NOMO-1 treated with dmso at 0.1 percent for 144 hours (cell line): Measurements from ENCODE around the gene TASOR2.

Source experiments
- DNase-seq: peaks from one replicate; lab custom pipeline; 2025; ENCODE audit not compliant: unreplicated experiment; lab: John Stamatoyannopoulos, UW

Gene TASOR2

DNA sequence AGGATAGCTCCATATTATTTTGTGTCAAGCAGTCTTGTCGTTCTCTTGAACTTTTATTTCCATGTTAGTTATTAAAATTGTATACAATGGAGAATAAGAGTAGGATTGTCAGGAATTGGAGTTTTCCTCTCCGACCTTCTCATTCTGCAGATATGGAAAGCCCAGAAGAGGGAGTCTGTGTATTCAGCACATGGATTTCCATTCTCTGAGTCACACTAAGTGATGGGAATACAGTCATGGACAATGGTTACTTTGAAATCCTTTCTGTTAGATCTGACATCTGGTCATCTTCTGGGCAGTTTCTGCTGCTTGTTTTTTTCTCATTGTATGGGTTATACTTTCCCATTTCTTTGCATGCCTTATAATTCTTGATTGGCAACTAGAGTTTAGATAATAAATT, 5.0 kb upstream of the TASOR2 start:
- DNase-seq = no peak

- DNase-seq = no peak
These were observed 2.7 kb upstream of the TASOR2 start for GRCh38 chr10:5681930-5682329.

DNA sequence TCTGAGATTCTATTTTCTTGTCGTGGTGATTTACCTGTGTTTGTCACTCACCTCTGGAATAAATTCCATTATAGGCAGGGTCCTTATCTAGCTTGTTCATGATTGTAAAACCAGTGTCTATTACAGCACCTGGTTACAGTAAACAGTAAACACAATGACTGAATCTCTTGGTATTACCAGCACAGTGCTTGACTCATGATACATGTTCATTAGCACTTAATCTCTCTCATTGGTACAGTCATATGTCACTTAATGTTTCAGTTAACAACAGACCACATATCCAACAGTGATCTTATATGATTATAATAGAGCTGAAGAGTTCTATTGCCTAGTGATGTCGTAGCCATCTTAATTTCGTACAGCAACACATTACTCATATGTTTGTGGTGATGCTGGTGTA, 1.6 kb upstream of the TASOR2 start:
- no peak for DNase-seq

- DNase-seq = peak; percentile 32
These were observed 529 bp downstream of the TASOR2 start for GRCh38 chr10:5684971-5685763.

- DNase-seq = no peak
These were observed 1.2 kb downstream of the TASOR2 start for GRCh38 chr10:5685764-5686240.

DNA sequence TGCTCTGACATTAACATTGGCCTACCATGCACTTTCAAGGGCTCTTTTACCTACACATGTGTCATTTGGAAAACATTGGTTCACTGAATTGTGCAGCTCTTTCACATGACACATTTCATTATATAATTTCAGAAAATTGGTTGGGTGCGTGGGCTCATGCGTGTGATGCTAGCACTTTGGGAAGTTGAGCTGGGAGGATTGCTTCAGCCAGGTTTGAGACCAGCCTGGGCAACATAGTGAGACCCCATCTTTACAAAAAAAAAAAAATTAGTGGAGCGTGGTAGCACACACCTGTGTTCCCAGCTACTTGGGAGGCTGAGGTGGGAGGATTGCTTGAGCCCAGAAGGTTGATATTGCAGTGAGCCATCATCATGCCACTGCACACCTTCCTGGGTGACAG, 3.9 kb downstream of the TASOR2 start:
- DNase-seq = no peak

GRCh38 chr10:5691786-5692185, 7.1 kb downstream of the TASOR2 start:
- DNase-seq = no peak

DNA sequence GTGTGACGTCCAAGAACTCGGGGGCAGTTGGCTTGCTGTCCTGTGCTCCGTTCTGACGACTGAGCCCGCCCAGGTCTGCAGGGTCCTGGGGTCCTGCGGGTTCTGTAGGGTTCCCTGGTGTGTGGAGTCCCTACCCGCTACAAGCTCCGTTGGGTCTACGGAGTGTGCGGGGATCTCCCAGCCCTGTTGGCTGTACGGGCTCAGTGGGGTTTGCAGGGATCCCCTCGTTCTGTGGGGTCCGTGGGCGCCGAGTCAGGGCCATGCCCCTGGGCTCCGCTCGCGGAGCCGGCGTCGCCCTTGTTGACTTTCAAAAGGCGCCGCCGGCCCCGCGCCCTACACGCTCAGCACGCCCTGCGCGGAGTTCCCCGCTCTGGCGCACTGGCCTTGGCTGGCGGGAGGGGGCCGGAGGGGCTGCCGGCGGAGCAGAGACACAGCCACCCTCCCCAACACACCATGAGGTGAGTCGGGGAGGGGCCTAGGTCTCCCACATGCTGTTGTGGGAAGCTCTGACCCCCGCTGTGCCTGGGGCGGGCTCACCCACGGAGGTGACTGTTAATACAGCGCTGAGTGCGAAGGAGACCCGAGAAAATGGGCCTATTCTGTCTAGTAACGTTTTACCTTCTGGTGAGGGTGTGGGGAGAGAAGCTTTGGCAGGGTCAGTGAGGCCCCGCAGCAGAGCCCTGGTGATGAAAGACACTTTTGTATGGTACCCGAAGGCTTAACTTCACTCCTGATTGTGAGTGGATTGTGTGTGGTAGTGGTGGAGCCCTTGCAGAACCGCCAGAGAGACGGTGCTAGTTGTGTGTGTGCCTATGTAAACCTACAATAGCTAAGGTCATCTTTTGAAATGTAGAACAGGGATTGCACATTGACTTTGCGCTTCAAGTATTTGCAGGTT, 8.1 kb downstream of the TASOR2 start:
- DNase-seq = no peak

GRCh38 chr10:5694573-5694972, 9.9 kb downstream of the TASOR2 start:
- no peak for DNase-seq

DNA sequence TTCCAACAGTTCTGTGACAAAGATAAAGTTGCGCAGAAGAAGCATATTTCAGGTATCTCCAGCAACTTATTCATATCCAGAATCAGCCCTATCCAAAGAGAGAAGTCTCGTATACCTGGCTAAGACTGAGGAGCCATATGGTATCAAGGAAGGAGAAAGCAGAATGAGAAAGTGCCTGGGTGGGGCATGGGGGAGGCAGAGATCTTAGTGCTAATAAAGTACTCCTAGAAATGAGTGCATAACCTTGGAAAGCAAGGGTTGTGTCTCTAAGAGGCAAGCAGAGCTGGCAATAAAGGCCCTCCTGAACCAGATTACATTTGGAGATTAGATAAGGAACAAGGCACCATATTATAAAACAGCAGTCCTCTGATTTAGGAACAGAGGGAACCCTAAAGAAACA, 12.7 kb downstream of the TASOR2 start:
- DNase-seq = no peak

GRCh38 chr10:5698062-5698461, 13.4 kb downstream of the TASOR2 start:
- no peak for DNase-seq

- no peak for DNase-seq
These were observed 23.7 kb downstream of the TASOR2 start for GRCh38 chr10:5708356-5708755.

DNA sequence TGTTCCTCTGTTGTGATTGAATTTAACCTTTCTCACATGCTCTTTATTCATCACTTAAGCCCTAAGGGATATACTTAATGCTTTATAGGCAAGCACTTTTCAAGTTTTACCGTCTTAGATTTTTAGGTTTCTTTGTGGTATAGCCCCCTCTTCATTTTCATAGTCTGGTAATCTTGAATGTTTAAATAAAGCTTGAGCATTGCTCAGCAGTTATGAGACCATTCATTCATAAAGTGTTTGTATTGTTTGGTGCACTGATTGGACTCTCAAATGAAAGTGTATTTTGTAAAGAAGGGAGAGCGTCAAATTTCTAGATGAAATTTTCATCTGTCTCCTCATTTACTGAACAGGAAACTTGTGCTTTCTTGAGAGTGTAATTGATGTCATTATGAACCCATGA, 25.2 kb downstream of the TASOR2 start:
- DNase-seq = no peak

DNA sequence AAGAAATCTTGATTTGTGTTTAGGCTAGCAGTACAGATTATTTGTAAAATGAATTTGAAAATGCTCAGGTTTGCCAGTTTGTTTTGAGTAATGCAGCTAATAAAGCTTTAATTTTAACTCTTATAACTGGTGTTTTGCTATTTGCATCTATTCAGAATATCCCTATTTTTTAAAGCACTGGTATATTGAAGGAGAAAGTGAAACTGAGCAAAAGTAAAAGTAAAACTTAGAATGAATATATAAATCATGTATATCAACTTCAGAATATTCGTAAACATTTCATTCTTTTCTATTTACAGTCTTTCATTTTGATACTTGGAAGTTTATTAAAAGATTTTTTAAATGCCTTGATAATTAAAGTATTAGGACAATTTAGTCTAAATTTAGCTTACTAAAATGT, 26.2 kb downstream of the TASOR2 start:
- DNase-seq = no peak

- no peak for DNase-seq
These were observed 27.0 kb downstream of the TASOR2 start for GRCh38 chr10:5711642-5712041.

DNA sequence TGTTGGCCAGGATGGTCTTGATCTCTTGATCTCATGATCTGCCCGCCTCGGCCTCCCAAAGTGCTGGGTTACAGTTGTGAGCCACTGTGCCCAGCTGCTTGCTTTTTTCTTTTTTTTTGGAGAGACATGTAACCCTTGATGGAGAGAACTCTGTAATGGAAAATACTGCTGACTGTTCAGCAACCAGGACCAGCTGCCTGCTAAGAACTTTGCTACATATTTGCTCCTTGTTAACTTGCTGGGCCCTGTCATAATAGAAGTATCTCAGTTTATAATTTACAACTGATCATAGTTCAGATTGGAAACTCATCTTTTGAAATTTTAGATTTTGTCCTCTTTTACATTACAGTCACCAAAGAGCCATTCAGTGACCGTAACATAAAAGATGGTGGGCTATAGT, 34.9 kb downstream of the TASOR2 start:
- no peak for DNase-seq

- DNase-seq = no peak
These were observed 35.5 kb downstream of the TASOR2 start for GRCh38 chr10:5720182-5720581.

GRCh38 chr10:5723692-5724091, 39.1 kb downstream of the TASOR2 start:
- no peak for DNase-seq

- DNase-seq = no peak
These were observed 46.1 kb downstream of the TASOR2 start for GRCh38 chr10:5730766-5731165.

DNA sequence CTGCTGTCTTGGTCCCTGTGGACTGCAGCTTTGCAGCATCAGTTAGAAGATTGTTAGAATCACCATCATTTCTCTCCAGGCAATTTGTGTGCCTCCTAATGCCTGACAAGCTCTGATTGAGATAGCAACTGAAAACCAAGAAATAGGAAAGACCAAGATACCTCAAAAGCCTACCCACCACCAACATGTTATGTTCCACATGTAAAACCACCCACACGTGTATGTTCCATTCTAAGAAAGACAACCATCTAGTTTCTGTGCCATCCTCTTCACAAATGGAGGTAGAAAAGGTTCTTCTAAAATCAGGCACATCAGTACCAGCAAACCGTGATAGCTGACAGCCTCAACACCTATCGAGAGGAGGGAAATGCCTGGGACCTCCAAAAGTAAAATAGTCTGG, 46.9 kb downstream of the TASOR2 start:
- no peak for DNase-seq

- DNase-seq = no peak
These were observed 47.5 kb downstream of the TASOR2 start for GRCh38 chr10:5732141-5732540.
